HEK293 (cell line): ENCODE data around the gene FBXO34.

Source experiments
- CTCF ChIA-PET: fragments of 350-600 bp; formaldehyde crosslinking; extraction: SDS; loops from one replicate; lab custom pipeline; 2021; ENCODE audit warnings: antibody characterized with exemption; lab: Yijun Ruan, JAX
- POLR2A ChIA-PET: fragments of 300-600 bp; formaldehyde crosslinking; extraction: SDS; loops from one replicate; lab custom pipeline; 2020; ENCODE audit warnings: antibody characterized with exemption, inconsistent platforms; lab: Yijun Ruan, JAX
- H3K27ac ChIP-seq: fragments of 200-500 bp; sonication (Bioruptor generic); 2 replicates; pipeline ENCODE4 v1.5.1; 2014; ENCODE audit warnings: low read depth, low read length, control low read depth, inconsistent platforms; ENCODE audit errors: extremely low read depth
- H3K36me3 ChIP-seq, 2 experiments: fragments of 200-500 bp in 1 of 2; sonication (Bioruptor generic) in 1 of 2; 1 replicate in 1 of 2; 2 replicates in 1 of 2; pipeline ENCODE4 v1.5.1; 2014 to 2017; ENCODE audit warnings: inconsistent platforms in 2 of 2, low read length in 2 of 2; ENCODE audit not compliant: control insufficient read depth in 2 of 2, insufficient read depth in 1 of 2
- H3K4me1 ChIP-seq: fragments of 200-500 bp; sonication (Bioruptor generic); 2 replicates; pipeline ENCODE4 v1.5.1; 2014; ENCODE audit warnings: mild to moderate bottlenecking, low read length, inconsistent platforms; ENCODE audit not compliant: control insufficient read depth, insufficient read depth
- H3K4me3 ChIP-seq: 2 replicates; pipeline ENCODE4 v1.5.1; 2011; ENCODE audit warnings: low read depth, mild to moderate bottlenecking, control low read depth, low read length, moderate library complexity
- H3K9me3 ChIP-seq: fragments of 200-500 bp; sonication (Bioruptor generic); 2 replicates; pipeline ENCODE4 v1.5.1; 2014; ENCODE audit warnings: low read depth, low read length, inconsistent platforms; ENCODE audit not compliant: control insufficient read depth, insufficient read depth
- HIC1 ChIP-seq: fragments of 450-650 bp; formaldehyde crosslinking; IDR thresholded peaks from 2 replicates; pipeline ENCODE4 v1.5.1; 2016; ENCODE audit warnings: missing biosample characterization, missing genetic modification characterization
- INSM2 ChIP-seq: fragments of 450-650 bp; formaldehyde crosslinking; IDR thresholded peaks from 2 replicates; pipeline ENCODE4 v1.5.1; 2016; ENCODE audit warnings: missing biosample characterization, missing genetic modification characterization
- PRDM1 ChIP-seq: fragments of 450-650 bp; formaldehyde crosslinking; IDR thresholded peaks from 2 replicates; pipeline ENCODE4; 2016; ENCODE audit warnings: missing biosample characterization, missing genetic modification characterization
- SP3 ChIP-seq: fragments of 450-650 bp; formaldehyde crosslinking; IDR thresholded peaks from 2 replicates; pipeline ENCODE4 v1.5.1; 2016; ENCODE audit warnings: missing biosample characterization, missing genetic modification characterization
- TRIM28 ChIP-seq: IDR thresholded peaks from 2 replicates; pipeline ENCODE4 v1.6.1; 2011; ENCODE audit warnings: low read length, control low read depth, borderline replicate concordance
- ZBTB11 ChIP-seq: fragments of 450-650 bp; formaldehyde crosslinking; conservative IDR thresholded peaks from 2 replicates; pipeline ENCODE4 v1.5.1; 2016; ENCODE audit warnings: low read depth, missing biosample characterization, missing genetic modification characterization
- ZFP3 ChIP-seq: fragments of 450-650 bp; formaldehyde crosslinking; IDR thresholded peaks from 2 replicates; pipeline ENCODE4 v1.5.1; 2016; ENCODE audit warnings: low read depth, missing biosample characterization, missing genetic modification characterization
- ZFP37 ChIP-seq: fragments of 450-650 bp; formaldehyde crosslinking; IDR thresholded peaks from 2 replicates; pipeline ENCODE4 v1.5.1; 2016; ENCODE audit warnings: missing biosample characterization, missing genetic modification characterization
- ZNF148 ChIP-seq: fragments of 450-650 bp; formaldehyde crosslinking; IDR thresholded peaks from 2 replicates; pipeline ENCODE4 v1.5.0; 2017; ENCODE audit warnings: missing biosample characterization, missing genetic modification characterization, borderline replicate concordance
- ZNF155 ChIP-seq: fragments of 450-650 bp; formaldehyde crosslinking; IDR thresholded peaks from 2 replicates; pipeline ENCODE4 v1.5.1; 2016; ENCODE audit warnings: missing biosample characterization, missing genetic modification characterization
- ZNF16 ChIP-seq: fragments of 450-650 bp; formaldehyde crosslinking; IDR thresholded peaks from 2 replicates; pipeline ENCODE4 v1.5.1; 2016; ENCODE audit warnings: low read depth, missing biosample characterization, missing genetic modification characterization
- ZNF202 ChIP-seq: fragments of 450-650 bp; formaldehyde crosslinking; IDR thresholded peaks from 2 replicates; pipeline ENCODE4 v1.5.1; 2016; ENCODE audit warnings: missing biosample characterization, missing genetic modification characterization, borderline replicate concordance
- ZNF223 ChIP-seq: fragments of 450-650 bp; formaldehyde crosslinking; IDR thresholded peaks from 2 replicates; pipeline ENCODE4 v1.5.1; 2016; ENCODE audit warnings: missing biosample characterization, missing genetic modification characterization
- ZNF280C ChIP-seq: fragments of 450-650 bp; formaldehyde crosslinking; IDR thresholded peaks from 2 replicates; pipeline ENCODE4 v1.5.1; 2016; ENCODE audit warnings: missing biosample characterization, missing genetic modification characterization
- ZNF311 ChIP-seq: fragments of 450-650 bp; formaldehyde crosslinking; IDR thresholded peaks from 2 replicates; pipeline ENCODE4 v1.5.1; 2017; ENCODE audit warnings: missing biosample characterization, missing genetic modification characterization, borderline replicate concordance
- ZNF473 ChIP-seq: fragments of 450-650 bp; formaldehyde crosslinking; IDR thresholded peaks from 2 replicates; pipeline ENCODE4 v1.5.1; 2017; ENCODE audit warnings: missing biosample characterization, missing genetic modification characterization
- ZNF48 ChIP-seq: fragments of 450-650 bp; formaldehyde crosslinking; IDR thresholded peaks from 2 replicates; pipeline ENCODE4 v1.5.1; 2016; ENCODE audit warnings: missing biosample characterization, missing genetic modification characterization
- ZNF530 ChIP-seq: fragments of 450-650 bp; formaldehyde crosslinking; IDR thresholded peaks from 2 replicates; pipeline ENCODE4 v1.5.1; 2016; ENCODE audit warnings: low read depth, missing biosample characterization, missing genetic modification characterization
- ZNF658 ChIP-seq: fragments of 450-650 bp; formaldehyde crosslinking; IDR thresholded peaks from 2 replicates; pipeline ENCODE4; 2016; ENCODE audit warnings: missing biosample characterization, missing genetic modification characterization
- ZNF747 ChIP-seq: fragments of 450-650 bp; formaldehyde crosslinking; IDR thresholded peaks from 2 replicates; pipeline ENCODE4 v1.5.1; 2016; ENCODE audit warnings: missing biosample characterization, missing genetic modification characterization
- ZNF791 ChIP-seq: fragments of 450-650 bp; formaldehyde crosslinking; IDR thresholded peaks from 2 replicates; pipeline ENCODE4 v1.5.1; 2016; ENCODE audit warnings: missing biosample characterization, missing genetic modification characterization

Gene FBXO34

GRCh38 chr14:55366271-55366670 lies 95.0 kb downstream of the FBXO34 start:
- Histone ChIP-seq H3K9me3 (no peaks in the 10 kb centered on the region), H3K27ac (no peak overlapping the region)
- no peak for TF ChIP-seq HIC1 (tag by site-specific recombination)
- no peak for TF ChIP-seq ZNF791 (tag by site-specific recombination)
- no peak for TF ChIP-seq ZNF473 (tag by site-specific recombination)
- no peak for TF ChIP-seq ZNF202 (tag by site-specific recombination)
- no peak for TF ChIP-seq ZBTB11
- no peak for TF ChIP-seq SP3
- TF ChIP-seq, all 188 proteins: peak for 0
- ChIA-PET POLR2A (no interaction called here), CTCF (no interaction called here)
- Histone ChIP-seq H3K4me3 (no peak overlapping the region), H3K4me1 (no peaks in the 10 kb centered on the region), H3K36me3 (peaks cover 0 to 29% of the 10 kb centered on the region in 2 experiments)

- Histone ChIP-seq H3K4me3 (no peak overlapping the region), H3K9me3 (no peaks in the 10 kb centered on the region), H3K36me3 (peaks cover 0 to 30% of the 10 kb centered on the region in 2 experiments), H3K4me1 (no peaks in the 10 kb centered on the region), H3K27ac (no peak overlapping the region)
- POLR2A ChIA-PET, result no interaction called here
- CTCF ChIA-PET, result interaction anchor here (1.2 kb wide), 1 partner anchor 17 kb away, joined by 5 read pairs; no protein-coding TSS in a partner anchor
- TF ChIP-seq ZNF530 (tag by site-specific recombination) (no peak), ZNF148 (tag by site-specific recombination) (no peak), ZNF16 (tag by site-specific recombination) (no peak), INSM2 (tag by site-specific recombination) (no peak), ZFP37 (tag by site-specific recombination) (no peak), ZNF223 (tag by site-specific recombination) (no peak), ZNF747 (tag by site-specific recombination) (no peak), ZNF280C (tag by site-specific recombination) (no peak), ZNF155 (no peak), TRIM28 (no peak), ZNF658 (no peak), ZNF48 (tag by site-specific recombination) (no peak), ZFP3 (no peak), PRDM1 (tag by site-specific recombination) (no peak), ZNF311 (tag by site-specific recombination) (no peak)
Measured at GRCh38 chr14:55370883-55371455, 99.7 kb downstream of the FBXO34 start.
